ENCODE results near the gene AFF3. TPM values are rescaled to one million over a fixed set of nuclear protein-coding genes. Genes with fewer than 3 reads are reported as not detected.

Gene AFF3
- total and polyA plus RNA-seq, 2 of the 13 experiments (the other 11 are each of a cell fraction or from before 2014, with no cell fraction given): not detected

GRCh38 chr2:99974682-99975375 lies 167.6 kb downstream of the AFF3 start:
- H3K27ac ChIP-seq (ENCODE audit: extremely low read length, insufficient read depth, low read length): no peak overlapping the region
- no peak overlapping the region for H3K4me3 ChIP-seq (replicated peaks in 1 of 3; ENCODE audit: insufficient read depth in 1 of 3, low read depth in 2 of 3, low read length in 3 of 3)
- H3K27me3 ChIP-seq (ENCODE audit: control insufficient read depth in 1 of 2, insufficient read depth in 2 of 2, low read length in 2 of 2): peaks cover 2 to 4% of the 10 kb centered on the region in 2 experiments; a peak in 1 of 5 replicates
- in situ Hi-C loops (cut with HindIII; ENCODE audit: extremely low pct_ligation_motif_present, low pct_unique_long_range_greater_than_20kb) (no loop called here), intact Hi-C loops (cut with micrococcal nuclease; ENCODE audit: unreplicated experiment) (no loop called here)
- H2AFZ ChIP-seq (ENCODE audit: low read length): no peak overlapping the region
- no peak for TF ChIP-seq GMEB2 (CRISPR knock-in tag; IDR thresholded peaks at IDR 0.05; ENCODE audit: low read depth)
- no peak for TF ChIP-seq RBM39 (IDR thresholded peaks at IDR 0.05; ENCODE audit: low read depth, low read length, poor library complexity, severe bottlenecking)
- no peaks in the 10 kb centered on the region for H3K79me2 ChIP-seq (ENCODE audit: insufficient read depth, low read length)
- ATAC-seq: no peak
- no peak for DNase-seq (ENCODE audit: low spot score)
- FAIRE-seq: no peak
- 6% methylated on average over 3 of the region's 3 CpGs for WGBS (ENCODE audit: low lambda C conversion rate)
- H3K4me1 ChIP-seq (ENCODE audit: insufficient read depth, low read length): no peaks in the 10 kb centered on the region
- no peaks in the 10 kb centered on the region for H4K20me1 ChIP-seq (ENCODE audit: insufficient read depth, low read length)
- H3K36me3 ChIP-seq (replicated peaks in 1 of 2; ENCODE audit: control insufficient read depth in 1 of 2, insufficient read depth in 2 of 2, low read length in 2 of 2): no peaks in the 10 kb centered on the region
- ChIA-PET POLR2A (no interaction called here), CTCF (ENCODE audit: low intra/inter-chr PET ratio, low total read pairs) (no interaction called here)
- H3K9me3 ChIP-seq (ENCODE audit: low read length): no peaks in the 10 kb centered on the region
- no TSS peak for BruUV-seq (replicated peaks)
- H3K9ac ChIP-seq (ENCODE audit: insufficient read depth, low read depth, low read length): no peak overlapping the region
- no peak overlapping the region for H3K4me2 ChIP-seq (ENCODE audit: low read depth, low read length)

GRCh38 chr2:99974275-99974674 lies 168.1 kb downstream of the AFF3 start:
- no TSS peak for BruUV-seq (replicated peaks)
- H3K9ac ChIP-seq (ENCODE audit: insufficient read depth, low read depth, low read length): no peak overlapping the region
- no peaks in the 10 kb centered on the region for H3K36me3 ChIP-seq (replicated peaks in 1 of 2; ENCODE audit: control insufficient read depth in 1 of 2, insufficient read depth in 2 of 2, low read length in 2 of 2)
- in situ Hi-C loops (cut with HindIII; ENCODE audit: extremely low pct_ligation_motif_present, low pct_unique_long_range_greater_than_20kb): no loop called here
- 27% methylated on average over 6 of the region's 6 CpGs for WGBS (ENCODE audit: low lambda C conversion rate)
- H3K79me2 ChIP-seq (ENCODE audit: insufficient read depth, low read length): no peaks in the 10 kb centered on the region
- FAIRE-seq (no peak), ATAC-seq (no peak), DNase-seq (ENCODE audit: low spot score) (no peak)
- intact Hi-C loops (cut with micrococcal nuclease; ENCODE audit: unreplicated experiment): no loop called here
- H2AFZ ChIP-seq (ENCODE audit: low read length): no peak overlapping the region
- H3K27ac ChIP-seq (ENCODE audit: extremely low read length, insufficient read depth, low read length): no peak overlapping the region
- H3K4me2 ChIP-seq (ENCODE audit: low read depth, low read length): no peak overlapping the region
- no peaks in the 10 kb centered on the region for H4K20me1 ChIP-seq (ENCODE audit: insufficient read depth, low read length)
- CTCF ChIA-PET (ENCODE audit: low intra/inter-chr PET ratio, low total read pairs): no interaction called here
- no peak overlapping the region for H3K4me3 ChIP-seq (replicated peaks in 1 of 3; ENCODE audit: insufficient read depth in 1 of 3, low read depth in 2 of 3, low read length in 3 of 3)
- no peaks in the 10 kb centered on the region for H3K9me3 ChIP-seq (ENCODE audit: low read length)
- POLR2A ChIA-PET: no interaction called here
- peaks cover 2 to 4% of the 10 kb centered on the region in 2 experiments; a peak in 1 of 5 replicates for H3K27me3 ChIP-seq (ENCODE audit: control insufficient read depth in 1 of 2, insufficient read depth in 2 of 2, low read length in 2 of 2)
- H3K4me1 ChIP-seq (ENCODE audit: insufficient read depth, low read length): no peaks in the 10 kb centered on the region
- TF ChIP-seq CTCF (CRISPR knock-in tag; IDR thresholded peaks at IDR 0.05) (no peak), JUND (CRISPR knock-in tag; IDR thresholded peaks at IDR 0.05) (no peak), NR2F1 (CRISPR knock-in tag; IDR thresholded peaks at IDR 0.05) (no peak), ZNF768 (CRISPR knock-in tag; IDR thresholded peaks at IDR 0.05) (no peak), NFKB2 (CRISPR knock-in tag; IDR thresholded peaks at IDR 0.05; ENCODE audit: borderline replicate concordance) (no peak), ZNF580 (CRISPR knock-in tag; IDR thresholded peaks at IDR 0.05; ENCODE audit: borderline replicate concordance, low read depth) (no peak), HCFC1 (IDR thresholded peaks at IDR 0.05; ENCODE audit: low read depth, low read length) (no peak), ZNF441 (CRISPR knock-in tag; IDR thresholded peaks at IDR 0.05; ENCODE audit: borderline replicate concordance) (no peak), ZNF775 (CRISPR knock-in tag; IDR thresholded peaks at IDR 0.05; ENCODE audit: borderline replicate concordance) (no peak), ATF6 (CRISPR knock-in tag; conservative IDR thresholded peaks at IDR 0.05) (no peak)

All from HepG2 (cell line).